GM12864 (cell line): Measurements from ENCODE around the gene ADCY1.

Source experiments
- DNase-seq: peaks from one replicate; pipeline ENCODE4 v3.0.0-alpha.2; 2011; ENCODE audit warnings: low read depth
- H3K4me3 ChIP-seq: 2 replicates; pipeline ENCODE4 v1.5.1; 2011; ENCODE audit warnings: mild to moderate bottlenecking, low read depth, low read length, control low read depth
- TF ChIP-seq, protein P1 (sequence below): IDR thresholded peaks from 2 replicates; pipeline ENCODE4 v1.5.1; 2011; ENCODE audit warnings: low read depth, mild to moderate bottlenecking, moderate library complexity, low read length, control low read depth, inconsistent platforms; ENCODE audit errors: missing control alignments

The ADCY1 gene

DNA sequence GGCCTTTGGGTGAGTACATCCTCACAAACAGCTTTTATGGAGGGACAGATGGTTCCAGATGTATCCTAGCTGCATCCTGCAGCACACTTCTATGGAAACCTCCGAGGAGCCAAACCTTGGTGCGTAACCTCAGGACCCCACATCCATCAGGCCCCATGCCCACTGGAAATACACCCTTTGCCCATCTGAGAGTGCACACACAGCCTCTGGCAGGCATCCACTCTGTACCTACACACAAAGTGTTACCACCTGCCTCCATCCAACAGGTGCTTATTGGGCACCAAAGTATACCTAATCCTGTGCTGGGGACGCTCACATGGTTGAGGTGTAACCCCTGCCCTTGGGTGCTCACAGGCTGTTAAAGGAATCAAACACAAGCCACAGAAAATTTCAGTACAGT is 117.9 kb downstream of the ADCY1 start:
- DNase-seq: no peak
- H3K4me3 ChIP-seq: no peak overlapping the region
- TF ChIP-seq, protein P1, sequence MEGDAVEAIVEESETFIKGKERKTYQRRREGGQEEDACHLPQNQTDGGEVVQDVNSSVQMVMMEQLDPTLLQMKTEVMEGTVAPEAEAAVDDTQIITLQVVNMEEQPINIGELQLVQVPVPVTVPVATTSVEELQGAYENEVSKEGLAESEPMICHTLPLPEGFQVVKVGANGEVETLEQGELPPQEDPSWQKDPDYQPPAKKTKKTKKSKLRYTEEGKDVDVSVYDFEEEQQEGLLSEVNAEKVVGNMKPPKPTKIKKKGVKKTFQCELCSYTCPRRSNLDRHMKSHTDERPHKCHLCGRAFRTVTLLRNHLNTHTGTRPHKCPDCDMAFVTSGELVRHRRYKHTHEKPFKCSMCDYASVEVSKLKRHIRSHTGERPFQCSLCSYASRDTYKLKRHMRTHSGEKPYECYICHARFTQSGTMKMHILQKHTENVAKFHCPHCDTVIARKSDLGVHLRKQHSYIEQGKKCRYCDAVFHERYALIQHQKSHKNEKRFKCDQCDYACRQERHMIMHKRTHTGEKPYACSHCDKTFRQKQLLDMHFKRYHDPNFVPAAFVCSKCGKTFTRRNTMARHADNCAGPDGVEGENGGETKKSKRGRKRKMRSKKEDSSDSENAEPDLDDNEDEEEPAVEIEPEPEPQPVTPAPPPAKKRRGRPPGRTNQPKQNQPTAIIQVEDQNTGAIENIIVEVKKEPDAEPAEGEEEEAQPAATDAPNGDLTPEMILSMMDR: no peak

DNA sequence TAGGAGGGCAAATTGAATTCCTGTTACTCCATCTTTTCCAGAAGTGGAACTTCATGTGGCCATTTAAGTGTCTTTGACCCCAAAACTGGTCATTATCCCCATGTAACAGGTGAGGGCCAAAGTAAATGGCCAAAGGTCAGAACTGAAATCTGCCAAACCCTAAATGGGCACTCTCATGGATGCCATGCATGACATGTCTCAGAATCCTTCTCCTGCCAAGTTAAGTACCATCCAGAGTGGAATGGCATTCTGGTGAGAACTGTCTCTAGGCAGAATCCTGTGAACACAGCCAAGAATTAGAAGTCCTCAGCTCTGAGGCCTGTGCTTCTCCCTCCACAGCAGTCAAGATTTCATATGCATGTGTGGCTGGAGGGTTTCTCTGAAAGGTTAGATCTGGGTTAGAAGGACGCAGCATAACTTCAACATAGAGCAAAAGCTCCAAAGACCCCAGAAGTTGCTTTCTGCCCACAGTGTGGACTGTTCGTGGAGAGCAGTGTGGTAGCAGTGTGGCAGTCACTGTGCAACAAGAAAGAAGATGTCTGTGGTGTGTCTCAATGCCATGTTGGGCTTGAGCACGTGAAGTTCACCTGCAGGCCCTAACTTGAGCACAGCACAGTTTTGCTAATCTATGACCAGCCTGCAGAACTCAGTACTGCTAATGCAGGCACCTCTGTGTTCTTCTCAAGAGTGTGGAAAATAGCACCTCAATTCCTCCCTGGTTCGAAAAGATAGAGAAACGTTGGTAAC is 121.3 kb downstream of the ADCY1 start:
- no peak overlapping the region for H3K4me3 ChIP-seq
- TF ChIP-seq, protein P1: no peak
- DNase-seq: no peak

DNA sequence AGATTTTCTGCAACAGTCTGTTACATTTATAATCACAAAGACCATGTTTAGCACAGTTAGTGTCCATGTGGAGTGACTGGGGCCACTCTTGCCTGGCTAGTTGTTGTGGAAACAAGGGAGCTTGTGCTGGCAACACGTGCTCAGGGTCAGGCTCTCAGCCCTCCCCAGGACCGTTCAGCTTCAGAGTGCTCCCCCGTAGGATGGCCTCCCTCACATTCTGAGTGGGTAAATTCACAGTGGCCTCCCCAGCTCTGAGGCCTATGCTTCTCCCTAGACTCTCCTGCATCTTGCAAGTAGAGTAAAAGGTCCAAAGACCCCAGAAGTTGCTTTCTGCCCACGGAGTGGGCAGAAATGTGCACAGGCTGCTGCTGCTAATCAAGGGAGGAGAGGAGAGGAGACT is 122.3 kb downstream of the ADCY1 start:
- no peak overlapping the region for H3K4me3 ChIP-seq
- DNase-seq: no peak
- TF ChIP-seq, protein P1: no peak

DNA sequence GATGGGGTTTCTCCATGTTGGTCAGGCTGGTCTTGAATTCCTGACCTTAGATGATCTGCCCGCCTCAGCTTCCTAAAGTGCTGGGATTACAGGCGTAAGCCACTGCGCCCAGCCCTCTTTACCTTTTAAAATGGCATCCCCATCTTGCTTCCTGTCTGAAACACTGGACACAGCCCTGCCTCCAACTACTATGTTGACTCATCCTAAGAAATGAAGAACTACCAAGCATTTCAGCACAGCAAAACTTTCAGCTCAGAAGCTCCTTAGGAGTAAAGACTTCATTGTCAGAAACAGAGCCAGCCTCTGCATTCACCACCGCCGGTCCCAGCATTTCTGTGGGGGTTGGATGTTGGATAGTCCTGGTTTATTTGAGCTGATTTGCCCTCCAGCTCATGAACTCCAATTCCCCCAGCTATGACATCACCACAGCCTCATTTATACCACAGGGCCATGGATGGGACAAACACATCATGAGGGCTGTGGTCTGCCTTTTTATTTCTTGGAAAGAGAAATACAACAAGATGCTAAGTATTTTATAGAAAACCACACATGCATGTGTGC is 123.5 kb downstream of the ADCY1 start:
- H3K4me3 ChIP-seq: no peak overlapping the region
- no peak for DNase-seq
- TF ChIP-seq, protein P1: no peak

- TF ChIP-seq, protein P1: no peak
These were observed 124.3 kb downstream of the ADCY1 start for GRCh38 chr7:45698303-45699014.

GRCh38 chr7:45699015-45699309 is 124.8 kb downstream of the ADCY1 start:
- no peak for DNase-seq
- TF ChIP-seq, protein P1: no peak
- H3K4me3 ChIP-seq: no peak overlapping the region

More at GRCh38 chr7:45698303-45699014, 124.3 kb downstream of the ADCY1 start:
- no peak overlapping the region for H3K4me3 ChIP-seq
- DNase-seq: no peak
